Thymus (tissue), 11 donors: ENCODE data around the gene ZBTB7C. TPM values are rescaled to one million over a fixed set of nuclear protein-coding genes. Genes with fewer than 3 reads are reported as not detected.

Source experiments
- DNase-seq, 9 donors: peaks; one replicate each; pipeline ENCODE4 v3.0.0-alpha.2; 2013; ENCODE audit warnings: low spot score in 9 of 9, low read depth in 6 of 9, missing footprints in 1 of 9
- H3K27ac ChIP-seq, 2 donors: one replicate each; pipeline ENCODE4 v1.5.1; 2013; ENCODE audit warnings: control low read depth in 1 of 2, low read depth in 1 of 2, low read length in 1 of 2, mild to moderate bottlenecking in 1 of 2, moderate library complexity in 1 of 2
- H3K27me3 ChIP-seq, 2 donors: one replicate each; pipeline ENCODE4 v1.5.1; 2013; ENCODE audit warnings: low read length in 1 of 2; ENCODE audit not compliant: control insufficient read depth in 2 of 2, insufficient read depth in 1 of 2
- H3K36me3 ChIP-seq, 2 donors: one replicate each; pipeline ENCODE4 v1.5.1; 2013; ENCODE audit warnings: low read length in 1 of 2, mild to moderate bottlenecking in 1 of 2, moderate library complexity in 1 of 2; ENCODE audit not compliant: control insufficient read depth in 2 of 2, insufficient read depth in 2 of 2
- H3K4me1 ChIP-seq, 2 donors: one replicate each; pipeline ENCODE4 v1.5.1; 2013; ENCODE audit warnings: low read length in 2 of 2; ENCODE audit not compliant: control insufficient read depth in 2 of 2, insufficient read depth in 2 of 2
- H3K4me3 ChIP-seq, 2 donors: one replicate each; pipeline ENCODE4 v1.5.1; 2013; ENCODE audit warnings: low read length in 2 of 2, control low read depth in 1 of 2, mild to moderate bottlenecking in 1 of 2
- H3K9me3 ChIP-seq, 2 donors: one replicate each; pipeline ENCODE4 v1.5.1; 2013; ENCODE audit warnings: low read length in 1 of 2, mild to moderate bottlenecking in 1 of 2; ENCODE audit not compliant: control insufficient read depth in 2 of 2, insufficient read depth in 1 of 2
- WGBS: extraction: QIAGEN DNeasy Blood & Tissue Kit; methylation state at CpG from one replicate; pipeline ENCODE4 v1.1.7; 2013; 5-methylcytosine and 5-hydroxymethylcytosine counted together
- polyA plus RNA-seq: library from polyadenylated mRNA; stranded (reverse); fragments of 200-250 nt; gene quantifications from one replicate; pipeline ENCODE4 v1.2.3, GENCODE V29; 2013
- total RNA-seq: library from RNA; stranded (reverse); fragments of 120-200 nt; gene quantifications from one replicate; pipeline ENCODE4 v1.2.4, GENCODE V29; 2013
- donor health status: healthy.

ZBTB7C gene
- total and polyA plus RNA-seq, 2 donors = 0.14 to 0.73 TPM

DNA sequence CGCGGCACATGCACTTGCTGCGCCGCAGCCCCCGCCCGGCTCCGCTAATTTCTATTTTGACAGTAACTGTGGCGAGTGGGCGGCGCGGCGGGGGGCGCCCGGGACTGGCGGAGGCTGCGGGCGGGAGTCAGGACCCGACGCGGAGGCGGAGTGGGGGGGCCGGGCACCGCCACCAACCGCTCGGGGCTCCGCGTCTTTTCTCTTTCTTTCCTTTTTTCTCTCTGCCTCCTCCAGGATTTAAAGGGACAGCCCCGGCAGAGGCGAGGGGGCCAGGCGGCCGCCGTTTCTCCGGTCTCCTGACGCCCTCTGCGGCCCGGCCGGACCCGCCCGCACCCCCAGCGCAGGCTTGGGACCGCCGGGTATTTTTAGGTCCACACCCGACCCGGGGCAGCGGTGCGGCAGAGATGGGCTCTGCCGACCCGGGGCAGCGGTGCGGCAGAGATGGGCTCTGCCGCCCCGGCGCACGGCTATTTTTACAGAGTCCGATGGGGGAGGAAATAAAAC lies 460 bp upstream of the ZBTB7C start:
- Histone ChIP-seq H3K4me3 (peak overlapping the region; percentile 34 to 52), H3K9me3 (no peaks in the 10 kb centered on the region), H3K36me3 (no peaks in the 10 kb centered on the region), H3K27me3 (peaks cover 65 to 82% of the 10 kb centered on the region in 2 donors), H3K27ac (no peak overlapping the region), H3K4me1 (peaks cover 2 to 5% of the 10 kb centered on the region in 2 donors)
- WGBS = under 1% methylated on average over 55 of the region's 55 CpGs
- DNase-seq = peak in 1 of 9 donors; percentile 12

DNA sequence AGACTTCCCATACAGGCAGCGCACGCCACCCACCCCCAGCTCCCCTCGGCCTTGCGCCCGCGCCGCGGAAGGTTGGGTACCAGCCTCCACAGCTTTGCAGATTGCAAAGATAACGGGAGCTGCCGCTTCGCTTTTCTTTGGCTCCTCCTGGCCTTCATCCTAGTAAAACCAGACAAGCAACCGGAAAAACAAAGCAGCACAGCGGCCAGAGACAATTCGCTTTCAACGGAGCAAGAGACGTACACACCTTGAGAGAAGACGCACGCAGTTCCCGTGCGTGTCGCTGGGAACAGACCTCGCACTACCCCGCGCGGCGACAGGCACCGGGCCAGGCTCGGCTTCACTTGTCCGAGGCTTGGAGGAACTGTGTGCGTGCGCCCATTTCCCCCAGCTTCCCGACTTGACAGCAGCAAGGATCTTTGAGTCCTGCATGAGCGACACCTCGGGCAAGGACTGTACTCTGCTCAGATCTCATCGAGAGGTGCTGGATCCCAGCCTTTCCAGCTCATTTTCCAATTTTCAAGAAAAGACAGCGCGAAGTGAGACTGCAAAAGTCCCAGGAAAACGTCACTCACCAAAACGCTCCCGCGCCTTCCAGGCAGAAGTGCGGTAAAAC lies 964 bp downstream of the ZBTB7C start:
- peaks cover 2 to 5% of the 10 kb centered on the region in 2 donors for H3K4me1 ChIP-seq
- peak in 1 of 9 donors; percentile 4 for DNase-seq
- peaks cover 68 to 81% of the 10 kb centered on the region in 2 donors for H3K27me3 ChIP-seq
- 5% methylated on average over 42 of the region's 42 CpGs for WGBS
- no peaks in the 10 kb centered on the region for H3K9me3 ChIP-seq
- H3K36me3 ChIP-seq = no peaks in the 10 kb centered on the region
- H3K4me3 ChIP-seq = peak overlapping the region in 1 of 2 donors; percentile 0
- H3K27ac ChIP-seq = no peak overlapping the region

DNA sequence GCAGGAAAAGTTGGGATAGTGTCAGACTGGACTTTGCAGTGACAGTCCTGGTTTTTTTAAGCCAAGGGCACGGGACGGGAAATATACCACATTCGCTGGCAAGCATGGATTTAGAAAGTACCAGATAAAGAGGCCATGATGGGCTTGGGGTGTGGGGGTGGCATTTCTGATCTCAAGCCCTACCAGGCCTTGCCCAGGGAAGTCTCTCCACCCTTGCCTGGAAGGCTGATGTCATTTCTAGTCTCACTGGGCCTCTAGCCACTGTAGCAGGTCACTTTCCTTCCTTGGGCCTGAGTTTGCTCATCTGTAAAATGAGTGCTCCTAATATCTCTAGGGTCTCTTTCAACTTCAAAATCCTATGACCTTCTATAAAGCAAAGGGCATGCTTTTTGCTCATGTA lies 1.8 kb downstream of the ZBTB7C start:
- Histone ChIP-seq H3K27me3 (peaks cover 68 to 81% of the 10 kb centered on the region in 2 donors), H3K4me3 (no peak overlapping the region), H3K27ac (no peak overlapping the region), H3K9me3 (no peaks in the 10 kb centered on the region), H3K4me1 (peaks cover 2 to 5% of the 10 kb centered on the region in 2 donors), H3K36me3 (no peaks in the 10 kb centered on the region)
- 73% methylated on average over 3 of the region's 3 CpGs for WGBS
- DNase-seq = no peak

DNA sequence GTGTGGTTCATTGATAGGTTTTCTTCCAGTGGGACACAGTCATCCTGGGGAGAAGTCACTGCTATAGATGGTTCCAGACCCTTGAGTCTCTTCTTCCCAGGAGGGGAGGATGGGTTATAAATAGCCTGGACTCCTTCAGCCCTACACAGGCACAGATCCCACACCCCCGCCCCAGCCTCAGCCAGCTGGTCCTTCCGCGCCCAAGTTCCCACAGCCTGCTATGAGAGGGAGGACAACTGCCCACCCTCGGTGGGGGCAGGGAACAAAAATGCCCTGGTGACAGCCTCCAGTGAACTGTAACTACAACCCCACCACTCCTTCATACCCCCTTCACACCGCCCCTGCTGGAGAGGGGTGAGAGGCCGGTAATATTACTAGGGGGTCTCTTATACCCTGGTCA lies 3.2 kb downstream of the ZBTB7C start:
- Histone ChIP-seq H3K4me1 (peaks cover 2 to 5% of the 10 kb centered on the region in 2 donors), H3K9me3 (no peaks in the 10 kb centered on the region), H3K36me3 (no peaks in the 10 kb centered on the region), H3K27me3 (peaks cover 56 to 72% of the 10 kb centered on the region in 2 donors), H3K4me3 (no peak overlapping the region), H3K27ac (no peak overlapping the region)
- DNase-seq = no peak
- WGBS = 81% methylated on average over 6 of the region's 6 CpGs

DNA sequence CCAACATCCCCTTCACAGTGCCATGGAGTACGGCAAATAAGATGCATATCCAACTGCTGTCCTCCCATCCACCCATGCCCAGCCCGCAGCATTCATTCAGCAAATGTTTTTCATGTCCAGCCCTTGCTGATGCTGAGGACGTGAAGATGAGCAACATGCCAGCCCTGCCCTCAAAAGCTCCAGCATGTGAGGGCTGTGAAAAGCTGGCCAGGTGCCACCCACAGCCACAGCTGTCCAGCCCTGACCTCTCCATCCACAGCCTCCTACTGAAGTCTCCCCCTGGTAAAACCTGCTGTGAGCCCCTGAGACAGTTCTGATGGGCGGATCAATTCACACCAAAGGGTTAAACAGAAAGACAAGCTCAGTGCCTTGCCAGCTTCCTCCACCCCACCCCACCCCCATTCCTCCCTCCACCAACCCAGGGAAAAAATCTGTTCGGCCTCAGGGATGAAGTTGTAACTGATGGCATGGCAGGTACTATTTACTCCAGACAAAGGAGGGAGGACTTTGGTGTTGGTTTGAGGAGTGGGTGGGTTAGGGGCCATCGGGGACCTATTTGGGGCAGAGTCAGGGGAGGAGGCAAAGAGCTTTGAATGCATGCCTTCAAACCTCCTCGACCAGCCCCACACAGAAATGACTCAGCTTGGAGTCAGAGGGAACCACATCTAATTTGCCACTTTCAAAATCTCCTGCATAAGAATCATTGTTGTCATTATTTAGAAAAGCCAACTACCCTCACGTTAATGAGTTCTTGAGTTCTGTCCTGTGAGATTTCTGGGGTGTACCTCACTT lies 4.3 kb downstream of the ZBTB7C start:
- no peak for DNase-seq
- Histone ChIP-seq H3K4me3 (no peak overlapping the region), H3K27me3 (peaks cover 45 to 64% of the 10 kb centered on the region in 2 donors), H3K9me3 (no peaks in the 10 kb centered on the region), H3K36me3 (no peaks in the 10 kb centered on the region), H3K27ac (no peak overlapping the region), H3K4me1 (peaks cover 2 to 4% of the 10 kb centered on the region in 2 donors)
- WGBS = 43% methylated on average over 8 of the region's 8 CpGs

DNA sequence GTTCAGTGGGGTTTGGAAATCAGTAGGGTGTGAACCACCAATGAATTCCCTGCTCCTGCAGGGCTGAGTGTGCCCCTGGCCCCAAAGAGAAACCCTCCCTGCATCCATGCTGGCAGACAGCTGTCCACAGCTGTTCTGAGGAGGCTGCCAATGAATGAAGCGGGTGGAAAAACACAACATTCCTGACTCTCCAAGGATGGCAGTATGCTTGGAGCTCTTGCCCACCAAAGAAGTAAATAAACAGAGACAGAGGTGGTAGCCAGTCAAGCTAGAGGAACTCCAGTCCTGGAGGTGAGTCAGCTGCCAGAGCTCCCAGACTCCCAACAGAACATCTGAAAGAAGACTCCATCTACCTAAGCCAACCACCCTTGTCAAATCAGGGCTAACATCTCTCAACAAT lies 6.2 kb downstream of the ZBTB7C start:
- 98% methylated on average over 1 of the region's 1 CpG for WGBS
- Histone ChIP-seq H3K4me1 (peaks cover 0 to under 1% of the 10 kb centered on the region in 2 donors), H3K36me3 (no peaks in the 10 kb centered on the region), H3K27ac (no peak overlapping the region), H3K9me3 (no peaks in the 10 kb centered on the region), H3K27me3 (peaks cover 25 to 57% of the 10 kb centered on the region in 2 donors), H3K4me3 (no peak overlapping the region)
- no peak for DNase-seq

DNA sequence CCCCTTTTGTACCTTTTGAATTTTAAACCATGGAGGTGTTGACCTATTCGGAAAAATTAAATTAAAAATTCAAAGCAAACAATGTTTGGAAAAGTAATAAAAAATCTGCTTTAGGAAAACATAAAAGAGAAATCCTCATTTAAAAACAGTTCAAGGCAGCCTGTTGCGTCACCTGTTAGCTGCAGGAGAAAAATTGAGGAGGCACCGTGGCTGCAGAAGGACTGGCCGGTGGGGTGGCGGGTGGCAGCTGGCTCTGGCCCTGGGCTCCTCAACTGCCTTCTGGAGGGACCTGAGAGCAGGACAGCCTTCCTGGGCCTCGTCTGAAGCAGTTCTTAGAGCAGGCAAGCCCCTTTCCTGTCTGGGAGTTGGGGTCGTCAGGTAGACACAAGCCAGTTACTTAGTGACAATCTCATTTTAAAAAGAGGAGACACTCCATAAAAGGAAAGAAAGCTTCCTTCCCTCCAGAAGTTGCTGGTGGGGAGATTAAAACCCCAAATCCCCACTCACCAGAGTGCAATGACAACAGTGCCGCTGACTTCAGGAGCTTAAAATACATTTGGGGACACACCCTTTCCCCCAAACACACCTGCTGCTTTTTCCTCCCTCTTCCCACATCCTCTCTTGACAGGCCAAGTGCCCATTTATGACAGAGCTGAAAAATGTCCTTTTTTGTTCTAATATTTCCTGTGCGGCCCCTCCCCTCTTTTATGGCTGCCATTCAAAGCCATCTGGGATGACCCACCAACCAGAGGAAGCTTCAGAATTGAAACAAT lies 9.7 kb downstream of the ZBTB7C start:
- DNase-seq = no peak
- Histone ChIP-seq H3K27me3 (peaks cover 4 to 33% of the 10 kb centered on the region in 2 donors), H3K4me3 (no peak overlapping the region), H3K9me3 (no peaks in the 10 kb centered on the region), H3K4me1 (no peaks in the 10 kb centered on the region), H3K27ac (no peak overlapping the region), H3K36me3 (no peaks in the 10 kb centered on the region)
- WGBS = 66% methylated on average over 9 of the region's 9 CpGs

DNA sequence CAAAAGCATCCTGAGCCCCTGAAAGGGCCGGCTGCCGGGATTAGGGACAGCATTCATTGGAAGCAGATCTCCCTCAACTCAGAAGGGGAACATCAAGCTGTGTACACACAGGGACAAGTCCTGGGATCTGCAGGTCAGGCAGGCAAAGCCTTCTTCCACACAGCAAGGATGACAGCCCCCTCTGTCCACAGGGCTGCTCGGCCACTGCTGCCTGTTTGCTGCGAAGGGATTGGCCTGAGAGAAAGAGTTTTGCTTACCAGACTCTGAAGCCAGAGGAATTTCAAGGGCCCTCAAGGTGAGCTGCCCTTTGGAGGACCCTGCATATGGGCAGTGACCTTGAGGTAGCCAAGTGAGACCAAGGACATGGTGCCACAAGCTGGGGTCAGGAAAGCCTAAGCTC lies 11.1 kb downstream of the ZBTB7C start:
- Histone ChIP-seq H3K27me3 (peaks cover 3 to 31% of the 10 kb centered on the region in 2 donors), H3K9me3 (no peaks in the 10 kb centered on the region), H3K4me1 (no peaks in the 10 kb centered on the region), H3K36me3 (no peaks in the 10 kb centered on the region), H3K4me3 (no peak overlapping the region), H3K27ac (no peak overlapping the region)
- 78% methylated on average over 4 of the region's 4 CpGs for WGBS
- DNase-seq = no peak
